HG03103 (cell line): Measurements from ENCODE around the gene RGS19.

ENCODE experiments used
- ATAC-seq: cut with Tn5 transposase; IDR thresholded peaks from one replicate; pipeline ENCODE4 v1.9.1; 2021; ENCODE audit warnings: low read depth; ENCODE audit not compliant: unreplicated experiment

Gene RGS19

DNA sequence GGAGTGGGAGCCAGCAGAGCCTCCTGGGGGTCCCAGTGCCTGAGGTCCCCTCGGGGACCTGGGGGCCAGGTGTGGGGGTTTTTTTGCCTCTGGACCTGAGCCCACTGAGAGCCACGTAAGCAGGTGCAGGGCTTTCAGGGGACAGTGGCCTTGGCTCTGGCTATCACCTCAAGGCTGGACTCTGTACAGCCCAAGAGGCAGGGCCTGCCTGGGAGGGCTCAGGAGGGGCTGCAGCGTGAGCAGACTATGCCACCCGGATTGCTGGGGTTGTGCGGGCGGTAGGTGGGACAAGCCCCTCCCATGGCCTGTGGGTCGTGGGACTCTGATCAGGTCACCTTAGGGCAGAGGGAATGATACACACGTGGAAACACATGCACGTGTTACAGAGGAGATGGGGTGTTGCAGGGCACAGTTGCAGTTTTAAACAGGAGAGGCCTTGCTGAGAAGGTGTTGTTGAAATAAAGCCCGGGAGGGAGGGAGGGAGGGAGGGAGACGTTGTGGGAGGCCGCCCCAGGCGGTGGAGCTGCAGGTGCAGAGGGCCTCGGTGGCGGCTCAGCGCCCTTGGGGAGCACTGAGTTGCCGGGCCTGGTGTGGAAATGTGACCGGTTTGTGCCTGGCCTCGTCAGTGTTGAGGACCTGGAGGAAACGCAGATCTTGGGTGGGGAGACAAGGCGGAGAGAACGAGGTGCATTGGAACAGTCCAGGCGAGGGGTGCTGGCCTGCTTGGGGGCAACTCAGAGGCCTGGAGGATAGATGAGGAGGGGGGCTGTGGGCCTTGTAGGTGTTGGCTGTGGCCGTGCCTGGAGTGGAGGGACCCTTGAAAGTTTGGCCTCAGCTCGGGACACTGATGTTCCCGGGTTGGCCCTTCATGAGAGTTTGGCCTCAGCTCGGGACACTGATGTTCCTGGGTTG, 14.0 kb downstream of the RGS19 start:
- ATAC-seq: no peak

- no peak for ATAC-seq
Measured at GRCh38 chr20:64064145-64064698, 15.1 kb downstream of the RGS19 start.

- ATAC-seq: no peak
Measured at GRCh38 chr20:64063389-64064144, 15.8 kb downstream of the RGS19 start.

GRCh38 chr20:64062596-64063388, 16.5 kb downstream of the RGS19 start, which contains the start of gene TCEA2:
TSS of gene TCEA2 (plus strand) at chr20:64063198. CDS start at chr20:64063313, 115 bp downstream.
- ATAC-seq: peak; percentile 68

GRCh38 chr20:64062276-64062595, 17.1 kb downstream of the RGS19 start:
- ATAC-seq: no peak

DNA sequence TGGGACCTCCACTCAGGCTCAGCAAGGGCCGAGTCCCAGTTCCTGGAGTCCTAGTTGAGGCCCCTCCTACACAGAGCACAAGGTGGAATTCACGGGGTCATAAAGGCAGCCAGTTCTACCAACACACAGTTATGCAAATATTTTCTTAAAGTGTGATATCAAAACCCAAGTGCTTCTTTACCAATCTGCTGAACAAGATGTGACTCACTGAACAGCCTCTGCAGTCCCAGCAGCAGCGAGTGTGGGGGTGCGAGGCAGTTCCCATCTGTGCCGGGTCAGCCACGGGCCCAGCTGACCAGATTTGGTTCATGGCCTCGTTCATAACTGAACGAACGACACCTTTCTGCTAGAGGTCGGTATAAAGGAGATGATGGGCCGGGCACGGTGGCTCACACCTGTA, 20.8 kb downstream of the RGS19 start:
- ATAC-seq: no peak

- ATAC-seq: peak; percentile 52
Measured at GRCh38 chr20:64057628-64058498, 21.5 kb downstream of the RGS19 start.

DNA sequence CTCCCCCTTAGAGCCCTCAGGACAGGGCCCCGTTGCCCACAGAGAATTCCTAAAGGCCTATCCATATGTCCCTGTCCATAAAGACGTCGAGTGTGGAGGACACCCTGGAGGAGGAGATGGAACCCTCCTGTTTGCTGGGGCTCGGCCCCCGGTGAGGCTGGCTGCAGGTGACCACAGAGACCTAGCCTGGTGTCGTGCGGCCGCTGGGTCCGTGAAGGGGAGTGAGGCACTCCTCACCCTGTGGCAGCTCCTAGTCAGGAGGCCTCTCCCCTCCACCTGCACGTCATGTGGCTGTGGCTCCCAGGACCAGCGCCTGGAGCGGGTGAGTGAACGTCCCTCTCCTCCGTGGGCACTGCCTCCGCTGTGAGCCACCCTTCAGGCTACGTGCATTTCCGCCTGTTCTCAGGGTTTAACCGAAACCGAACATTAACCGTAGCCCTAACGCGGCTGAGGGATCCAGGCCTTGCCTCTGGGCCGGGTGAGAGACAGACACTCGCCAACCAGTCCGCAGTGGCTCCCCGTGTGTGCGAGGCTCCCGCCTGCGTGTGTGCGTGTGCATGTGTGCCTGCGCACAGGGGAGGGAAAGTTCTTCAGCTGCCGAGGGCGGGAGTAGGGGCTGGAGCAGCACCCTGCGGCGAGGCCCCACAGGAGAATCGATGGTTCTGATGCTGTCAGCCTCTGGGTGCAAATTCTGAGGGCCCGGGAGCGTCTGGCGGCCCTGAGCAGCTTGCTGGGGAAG, 22.3 kb downstream of the RGS19 start:
- ATAC-seq: peak; percentile 15

DNA sequence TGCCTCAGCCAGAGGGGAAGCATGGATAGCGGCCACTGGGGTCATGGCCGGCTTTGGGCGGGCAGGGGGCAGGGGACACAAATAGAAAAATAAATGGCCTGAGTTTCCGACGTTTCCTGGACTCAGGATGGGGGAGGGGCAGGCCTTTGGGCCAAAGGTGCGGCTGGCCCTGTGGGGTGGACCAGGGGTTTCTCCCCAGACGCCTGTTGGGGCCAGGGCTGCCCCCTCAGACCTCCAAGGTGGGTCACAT, 22.8 kb downstream of the RGS19 start:
- no peak for ATAC-seq

DNA sequence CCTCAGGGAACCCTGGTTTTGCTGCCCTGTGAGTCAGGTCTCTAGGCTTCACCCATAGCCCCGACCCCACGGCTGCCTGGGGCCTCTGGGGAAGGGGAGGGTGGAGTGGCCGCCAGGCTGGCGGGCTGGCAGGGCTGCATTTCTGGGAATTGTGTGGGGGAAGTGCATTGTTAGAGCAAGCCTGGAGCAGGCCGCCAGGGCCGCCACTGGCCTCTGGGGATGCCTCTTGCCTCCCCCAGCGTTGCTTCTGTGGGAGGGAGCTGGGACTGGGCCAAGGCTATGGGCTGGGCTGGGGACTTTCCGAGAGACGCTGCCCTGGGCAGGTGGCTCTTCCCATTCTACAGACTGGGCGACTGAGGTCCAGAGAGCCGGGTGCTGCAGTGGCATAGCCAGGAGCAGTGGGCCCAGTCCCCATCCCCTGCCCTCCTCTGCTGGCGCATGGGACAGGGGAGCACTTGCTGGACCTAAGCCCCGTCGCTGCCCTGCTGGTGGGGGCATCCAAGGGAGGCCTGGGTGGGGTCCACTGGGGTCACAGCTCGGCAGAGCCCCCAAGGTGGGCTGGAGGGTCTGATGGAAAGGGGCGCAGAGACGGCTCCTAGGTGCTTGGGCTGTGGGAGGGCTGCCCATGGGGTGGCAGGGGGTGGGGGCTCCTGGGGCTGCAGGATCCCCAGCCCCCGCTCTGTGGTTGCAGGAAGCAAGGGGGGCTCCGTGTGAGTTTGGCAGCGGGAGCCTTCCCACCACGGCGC, 23.3 kb downstream of the RGS19 start:
- ATAC-seq: no peak

- no peak for ATAC-seq
Measured at GRCh38 chr20:64055396-64055892, 23.9 kb downstream of the RGS19 start.

DNA sequence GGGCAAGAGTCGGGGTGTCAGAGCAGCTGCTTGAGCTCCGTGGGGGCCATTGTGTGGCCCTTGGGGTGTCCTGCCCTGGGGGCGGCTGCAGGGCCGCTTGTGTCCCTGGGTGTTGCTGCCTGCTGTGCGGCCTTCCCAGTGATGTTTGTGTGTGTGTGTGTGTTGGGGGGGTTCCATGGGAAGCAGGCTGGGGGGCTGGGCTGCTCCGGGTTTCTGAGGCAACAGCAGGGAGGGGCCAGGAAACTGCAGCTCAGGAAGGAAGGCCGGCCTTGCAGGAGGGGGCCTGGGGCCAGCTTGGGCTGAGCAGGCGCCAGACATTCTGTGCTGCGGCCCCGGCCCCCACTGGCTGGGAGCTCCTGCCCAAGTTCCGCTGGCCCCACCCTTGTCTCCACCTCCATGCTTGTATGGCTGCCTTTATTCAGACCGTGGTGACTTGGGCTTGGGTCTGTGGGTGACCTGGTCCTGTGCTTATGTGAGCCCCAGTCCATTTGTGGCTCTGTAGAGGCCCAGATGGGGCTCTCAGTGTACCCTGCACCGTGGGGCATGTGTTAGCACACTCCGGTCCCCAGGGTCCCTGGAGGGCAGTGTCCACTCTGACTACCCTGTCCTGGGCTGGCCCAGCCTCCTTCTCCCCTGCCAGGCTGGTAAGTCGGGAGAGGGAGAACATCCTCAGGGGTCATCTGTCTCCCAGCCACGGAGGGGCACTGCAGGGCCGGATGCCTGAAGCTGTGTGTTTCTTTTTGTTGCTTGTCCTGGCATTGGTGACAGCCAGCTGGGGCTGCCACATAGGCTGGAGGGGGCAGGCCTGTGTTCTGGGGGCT, 25.3 kb downstream of the RGS19 start:
- no peak for ATAC-seq

GRCh38 chr20:64052987-64053840, 26.1 kb downstream of the RGS19 start:
- ATAC-seq: no peak

DNA sequence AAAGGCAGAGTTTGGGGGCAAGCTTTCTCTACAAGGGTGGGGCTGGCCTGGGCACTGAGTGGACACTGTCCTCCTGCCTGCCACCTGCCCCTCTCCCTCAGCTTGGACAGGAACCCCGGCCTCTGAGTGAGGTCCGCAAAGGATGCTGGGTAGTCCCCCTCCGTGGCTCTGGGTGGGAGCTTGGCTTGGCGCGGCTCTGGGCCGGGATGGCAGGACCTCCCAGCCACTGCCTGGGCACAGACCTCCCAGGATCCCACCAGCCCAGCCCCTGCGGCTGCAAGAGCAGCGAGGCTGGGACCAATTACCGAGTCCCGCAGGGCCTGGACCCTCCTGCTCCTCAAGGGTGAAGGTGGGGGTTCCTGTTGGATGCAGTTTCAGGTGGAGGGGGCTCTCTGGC, 27.0 kb downstream of the RGS19 start:
- no peak for ATAC-seq

GRCh38 chr20:64051561-64052325, 27.6 kb downstream of the RGS19 start:
- no peak for ATAC-seq

GRCh38 chr20:64051033-64051452, 28.3 kb downstream of the RGS19 start:
- no peak for ATAC-seq
